Activated CD4-positive, alpha-beta memory T cell treated with anti-CD3 and anti-CD28 coated beads for 36 hours (primary cell): Measurements from ENCODE around the gene B4GALT3. TPM values are rescaled to one million over a fixed set of nuclear protein-coding genes. Genes with fewer than 3 reads are reported as not detected.

Source experiments
- CTCF ChIA-PET: fragments of 350-600 bp; sonication (Branson Sonifier 250); formaldehyde crosslinking; loops from one replicate; lab custom pipeline; 2021; ENCODE audit warnings: antibody characterized with exemption, inconsistent platforms; lab: Charles Lee
- POLR2A ChIA-PET: fragments of 350-600 bp; sonication (Branson Sonifier 250); formaldehyde crosslinking; loops from one replicate; lab custom pipeline; 2021; ENCODE audit warnings: antibody characterized with exemption; lab: Charles Lee
- DNase-seq: peaks from one replicate; pipeline ENCODE4 v3.0.0-alpha.2; 2020
- H3K27ac Mint-ChIP-seq: one replicate; pipeline ENCODE4 v1.8.0; 2021; ENCODE audit warnings: mixed read lengths
- H3K27me3 Mint-ChIP-seq: one replicate; pipeline ENCODE4 v1.8.0; 2021; ENCODE audit warnings: mixed read lengths
- H3K36me3 Mint-ChIP-seq: one replicate; pipeline ENCODE4 v1.8.0; 2021; ENCODE audit warnings: mixed read lengths
- H3K4me1 Mint-ChIP-seq: one replicate; pipeline ENCODE4 v1.8.0; 2021; ENCODE audit warnings: low read depth, mixed read lengths
- H3K4me3 Mint-ChIP-seq: one replicate; pipeline ENCODE4 v1.8.0; 2021; ENCODE audit warnings: mild to moderate bottlenecking, mixed read lengths
- H3K9me3 Mint-ChIP-seq: one replicate; pipeline ENCODE4 v1.8.0; 2021; ENCODE audit warnings: mixed read lengths
- intact Hi-C: fragments of 100-400 bp; cut with micrococcal nuclease; formaldehyde crosslinking; loops from one replicate; pipeline ENCODE4 v1.15.1; 2023
- total RNA-seq, 2 experiments: library from RNA; stranded (reverse); gene quantifications; one replicate each; pipeline ENCODE4 v1.2.3, GENCODE V29; 2021

Gene B4GALT3
- total RNA-seq, 2 experiments from 2014 or later = 46.3 to 50.9 TPM

DNA sequence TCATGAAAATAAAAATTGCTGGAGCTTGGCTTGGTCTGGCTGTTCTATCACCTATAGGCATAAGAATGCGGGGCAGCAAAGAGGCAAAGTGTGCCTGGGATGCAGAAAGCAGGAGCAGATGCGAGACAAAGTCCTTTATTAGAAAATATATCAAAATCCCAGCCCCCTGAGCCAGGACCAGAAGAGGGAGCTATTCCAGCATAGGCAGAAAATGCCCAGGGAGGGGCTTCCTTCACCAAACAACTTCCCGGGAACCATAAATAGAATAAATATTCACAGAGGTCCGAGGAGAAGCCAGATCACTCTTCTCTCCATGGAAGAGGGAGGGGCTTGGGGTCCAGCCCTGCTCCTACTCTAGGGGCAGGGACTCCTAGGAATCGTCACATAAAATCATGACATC lies 6.1 kb downstream of the B4GALT3 start:
- no peaks in the 10 kb centered on the region for H3K9me3 Mint-ChIP-seq
- H3K36me3 Mint-ChIP-seq = peaks cover 25% of the 10 kb centered on the region
- no peak for DNase-seq
- ChIA-PET CTCF (no interaction called here), POLR2A (interaction anchor here (0.5 to 1.7 kb wide), 2 partner anchors 9 to 54 kb away, joined by 3 to 4 read pairs; no protein-coding TSS in a partner anchor)
- peak overlapping the region; percentile 13 for H3K27ac Mint-ChIP-seq
- H3K27me3 Mint-ChIP-seq = no peaks in the 10 kb centered on the region
- no peak overlapping the region for H3K4me3 Mint-ChIP-seq
- peaks cover 36% of the 10 kb centered on the region for H3K4me1 Mint-ChIP-seq
- intact Hi-C loops = no loop called here

DNA sequence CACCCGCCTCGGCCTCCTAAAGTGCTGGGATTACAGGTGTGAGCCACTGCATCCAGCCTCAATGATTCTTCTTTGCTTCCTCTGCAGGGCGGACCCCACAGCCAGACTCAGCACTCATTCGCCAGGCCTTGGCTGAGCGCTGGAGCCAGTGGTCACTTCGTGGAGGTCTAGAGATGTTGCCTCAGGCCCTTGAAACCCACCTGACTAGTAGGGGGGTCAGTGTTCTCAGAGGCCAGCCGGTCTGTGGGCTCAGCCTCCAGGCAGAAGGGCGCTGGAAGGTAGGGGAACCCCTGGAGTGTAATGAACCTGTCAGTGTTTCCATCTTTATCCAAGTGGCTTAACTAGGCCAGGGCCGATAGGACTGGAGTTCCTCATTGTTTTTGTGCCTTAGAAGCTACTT lies 8.4 kb downstream of the B4GALT3 start:
- H3K9me3 Mint-ChIP-seq = no peaks in the 10 kb centered on the region
- H3K27ac Mint-ChIP-seq = no peak overlapping the region
- no peak for DNase-seq
- H3K36me3 Mint-ChIP-seq = peaks cover 20% of the 10 kb centered on the region
- POLR2A ChIA-PET = no interaction called here
- H3K27me3 Mint-ChIP-seq = no peaks in the 10 kb centered on the region
- H3K4me1 Mint-ChIP-seq = peaks cover 30% of the 10 kb centered on the region
- CTCF ChIA-PET = interaction anchor here (1.2 kb wide), 1 partner anchor 57 kb away, joined by 3 read pairs; the partner anchor contains the start of gene TOMM40L
- no peak overlapping the region for H3K4me3 Mint-ChIP-seq
- intact Hi-C loops = loop anchor here (5.0 kb wide), 1 partner anchor 102 kb away; the partner anchor contains the start of gene ARHGAP30

DNA sequence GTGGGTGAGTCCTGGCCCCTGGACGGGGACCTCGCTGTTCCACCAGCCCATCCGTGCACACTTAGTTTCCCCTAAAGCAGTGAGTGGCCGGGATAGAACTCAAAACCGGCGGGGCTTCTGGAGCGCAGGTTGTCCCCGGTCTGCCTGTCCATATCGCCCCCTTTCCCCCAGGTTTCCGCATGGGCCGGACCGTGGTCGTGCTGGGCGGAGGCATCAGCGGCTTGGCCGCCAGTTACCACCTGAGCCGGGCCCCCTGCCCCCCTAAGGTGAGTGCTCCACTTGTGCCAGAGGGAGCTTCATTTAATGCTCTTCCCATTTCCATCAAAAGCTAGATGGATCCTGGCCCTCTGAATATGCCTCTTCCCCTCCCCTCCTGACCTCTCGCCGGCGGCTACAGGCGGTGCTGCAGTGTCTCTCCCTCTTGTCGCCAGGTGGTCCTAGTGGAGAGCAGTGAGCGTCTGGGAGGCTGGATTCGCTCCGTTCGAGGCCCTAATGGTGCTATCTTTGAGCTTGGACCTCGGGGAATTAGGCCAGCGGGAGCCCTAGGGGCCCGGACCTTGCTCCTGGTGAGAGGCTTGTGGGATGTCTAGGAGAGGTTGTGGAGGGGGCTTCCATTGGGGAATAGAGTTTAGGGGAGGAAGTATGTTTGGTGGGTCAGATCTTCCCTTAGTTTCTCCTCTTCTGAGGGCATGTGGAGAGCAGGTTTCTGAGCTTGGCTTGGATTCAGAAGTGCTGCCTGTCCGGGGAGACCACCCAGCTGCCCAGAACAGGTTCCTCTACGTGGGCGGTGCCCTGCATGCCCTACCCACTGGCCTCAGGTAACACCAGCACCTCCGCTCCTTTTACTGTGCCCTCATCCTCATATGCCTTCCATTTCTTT lies 10.4 kb downstream of the B4GALT3 start:
- POLR2A ChIA-PET = interaction anchor here (0.5 to 3.2 kb wide), 12 partner anchors 9 to 122 kb away, joined by 3 to 41 read pairs (median 11); partner anchors contain the start of genes B4GALT3, DEDD, NDUFS2 and NIT1

DNA sequence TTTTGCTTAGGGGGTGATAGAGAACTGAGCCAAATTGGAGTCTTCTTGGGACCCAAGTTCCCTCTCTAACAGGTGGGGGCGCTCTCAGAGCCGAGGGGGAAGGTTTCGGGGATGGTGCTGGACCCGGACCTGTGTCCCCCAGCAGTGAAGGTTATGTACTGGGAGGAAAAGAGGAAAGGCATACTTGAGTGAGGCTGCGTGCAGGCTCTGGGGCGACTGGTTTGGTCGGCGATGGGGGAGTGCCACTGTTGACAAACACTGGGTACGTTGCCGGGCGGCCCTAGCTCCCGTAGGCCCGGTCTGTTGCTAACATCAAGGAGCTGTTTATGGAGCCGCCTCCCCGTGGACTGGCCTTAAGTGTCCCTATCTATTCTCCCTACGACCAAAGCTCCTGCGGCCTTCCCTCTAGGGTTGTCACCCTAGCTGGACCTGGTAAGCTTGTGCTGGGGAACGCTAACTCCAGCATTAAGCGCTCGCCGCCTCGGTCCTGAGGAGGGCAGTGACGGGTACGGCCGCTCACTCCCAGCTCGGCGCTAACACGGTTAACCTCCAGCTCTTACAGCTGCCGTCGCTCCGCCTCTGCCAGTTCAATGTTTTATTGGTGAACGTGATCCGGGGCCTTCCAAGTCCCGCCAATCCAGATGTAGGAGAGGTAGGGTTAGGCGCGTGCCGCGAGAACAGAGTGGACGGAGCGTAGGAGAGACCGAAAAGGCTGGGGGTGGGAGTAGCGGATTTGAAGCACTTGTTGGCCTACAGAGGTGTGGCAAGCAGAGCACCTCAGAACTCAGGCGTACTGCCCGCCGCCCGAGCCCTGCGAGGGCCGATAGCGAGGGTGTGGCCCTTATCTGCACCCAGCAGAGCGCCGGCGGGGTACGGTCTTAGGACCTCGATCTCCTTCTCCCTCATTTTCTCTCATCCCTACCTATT lies 11.3 kb downstream of the B4GALT3 start, which contains the start of gene PPOX:
TSS of gene PPOX (plus strand) at position 685 of the 927 bp plus-strand sequence. CDS start 422 bp downstream, outside the sequence.
- Mint-ChIP-seq H3K36me3 (peaks cover 16% of the 10 kb centered on the region), H3K27ac (peak within 1 kb of the TSS; percentile 93), H3K4me1 (peaks cover 48% of the 10 kb centered on the region), H3K4me3 (peak within 1 kb of the TSS; percentile 86), H3K27me3 (no peaks in the 10 kb centered on the region), H3K9me3 (no peaks in the 10 kb centered on the region)
- ChIA-PET CTCF (interaction anchor here (0.6 to 3.4 kb wide), 26 partner anchors 9 to 571 kb away, joined by 3 to 45 read pairs (median 6); partner anchors contain the start of genes B4GALT3, DEDD, KLHDC9 and NDUFS2), POLR2A (interaction anchor here (0.5 to 3.2 kb wide), 14 partner anchors 10 to 121 kb away, joined by 3 to 41 read pairs (median 8); partner anchors contain the start of genes B4GALT3, DEDD, NDUFS2 and NIT1)
- intact Hi-C loops = loop anchor here (1.0 to 5.0 kb wide), 3 partner anchors 19 to 99 kb away; partner anchors contain the start of gene ARHGAP30
- peak; percentile 97 for DNase-seq

More for the DNA sequence above, 10.4 kb downstream of the B4GALT3 start:
- H3K4me3 Mint-ChIP-seq = peak overlapping the region; percentile 86
- intact Hi-C loops = loop anchor here (1.0 to 5.0 kb wide), 3 partner anchors 18 to 100 kb away; partner anchors contain the start of gene ARHGAP30
- CTCF ChIA-PET = interaction anchor here (1.0 to 3.4 kb wide), 15 partner anchors 8 to 216 kb away, joined by 3 to 45 read pairs (median 12); partner anchors contain the start of genes B4GALT3, DEDD, KLHDC9 and NDUFS2
- peaks cover 39% of the 10 kb centered on the region for H3K4me1 Mint-ChIP-seq
- H3K27ac Mint-ChIP-seq = peak overlapping the region; percentile 93
- no peaks in the 10 kb centered on the region for H3K9me3 Mint-ChIP-seq
- DNase-seq = no peak
- no peaks in the 10 kb centered on the region for H3K27me3 Mint-ChIP-seq
- H3K36me3 Mint-ChIP-seq = peaks cover 17% of the 10 kb centered on the region

DNA sequence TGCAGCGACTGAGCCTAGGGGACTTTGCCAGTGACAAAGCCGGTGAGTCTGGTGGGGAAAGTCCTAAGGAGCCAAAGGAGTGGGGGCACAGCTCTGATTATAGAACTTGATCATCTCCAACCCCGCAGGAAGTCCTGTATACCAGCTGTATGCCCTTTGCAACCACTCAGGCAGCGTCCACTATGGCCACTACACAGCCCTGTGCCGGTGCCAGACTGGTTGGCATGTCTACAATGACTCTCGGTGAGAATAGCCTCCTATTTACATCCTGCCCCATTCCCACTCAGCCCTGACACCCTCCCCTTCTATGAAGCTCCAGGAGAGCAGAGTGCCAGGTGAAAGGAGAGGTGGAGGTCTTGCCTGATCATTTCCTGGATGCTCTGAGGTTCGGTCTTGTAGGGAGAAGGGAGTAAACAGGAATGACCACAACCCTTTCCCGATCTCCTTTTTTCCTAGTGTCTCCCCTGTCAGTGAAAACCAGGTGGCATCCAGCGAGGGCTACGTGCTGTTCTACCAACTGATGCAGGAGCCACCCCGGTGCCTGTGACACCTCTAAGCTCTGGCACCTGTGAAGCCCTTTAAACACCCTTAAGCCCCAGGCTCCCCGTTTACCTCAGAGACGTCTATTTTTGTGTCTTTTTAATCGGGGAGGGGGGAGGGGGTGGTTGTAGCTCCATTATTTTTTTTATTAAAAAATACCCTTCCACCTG lies 12.3 kb downstream of the B4GALT3 start:
- intact Hi-C loops = loop anchor here (5.0 kb wide), 1 partner anchor 98 kb away; the partner anchor contains the start of gene ARHGAP30
- peaks cover 14% of the 10 kb centered on the region for H3K36me3 Mint-ChIP-seq
- CTCF ChIA-PET = interaction anchor here (0.6 to 3.4 kb wide), 20 partner anchors 8 to 572 kb away, joined by 3 to 45 read pairs (median 6); partner anchors contain the start of genes B4GALT3, KLHDC9, NDUFS2 and NIT1
- no peaks in the 10 kb centered on the region for H3K9me3 Mint-ChIP-seq
- peaks cover 57% of the 10 kb centered on the region for H3K4me1 Mint-ChIP-seq
- DNase-seq = no peak
- peak overlapping the region; percentile 20 for H3K4me3 Mint-ChIP-seq
- peak overlapping the region; percentile 61 for H3K27ac Mint-ChIP-seq
- POLR2A ChIA-PET = interaction anchor here (0.6 to 3.2 kb wide), 12 partner anchors 9 to 133 kb away, joined by 3 to 41 read pairs (median 11); partner anchors contain the start of genes B4GALT3, DEDD, NDUFS2 and NIT1
- no peaks in the 10 kb centered on the region for H3K27me3 Mint-ChIP-seq

DNA sequence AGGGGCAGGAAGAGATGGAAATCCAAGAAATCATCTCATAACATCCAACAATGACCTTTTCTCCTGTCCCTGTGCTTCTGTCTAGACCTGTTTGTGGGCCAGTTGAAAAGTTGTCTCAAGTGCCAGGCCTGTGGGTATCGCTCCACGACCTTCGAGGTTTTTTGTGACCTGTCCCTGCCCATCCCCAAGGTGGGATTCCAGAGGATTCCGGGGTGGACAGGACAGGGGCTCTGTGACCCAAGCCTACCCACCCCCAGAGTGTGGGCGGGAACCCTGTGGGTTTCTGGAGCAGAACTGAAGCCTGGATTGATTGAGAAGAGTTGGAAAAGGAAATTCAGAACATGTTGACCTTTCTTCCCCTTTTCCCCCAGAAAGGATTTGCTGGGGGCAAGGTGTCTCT lies 13.5 kb downstream of the B4GALT3 start:
- peaks cover 16% of the 10 kb centered on the region for H3K36me3 Mint-ChIP-seq
- H3K27me3 Mint-ChIP-seq = no peaks in the 10 kb centered on the region
- no peak for DNase-seq
- no peak overlapping the region for H3K4me3 Mint-ChIP-seq
- no peaks in the 10 kb centered on the region for H3K9me3 Mint-ChIP-seq
- intact Hi-C loops = no loop called here
- H3K27ac Mint-ChIP-seq = peak overlapping the region; percentile 16
- peaks cover 64% of the 10 kb centered on the region for H3K4me1 Mint-ChIP-seq
- CTCF ChIA-PET = interaction anchor here (1.0 kb wide), 1 partner anchor 31 kb away, joined by 3 read pairs; the partner anchor contains the start of gene DEDD
- POLR2A ChIA-PET = no interaction called here

DNA sequence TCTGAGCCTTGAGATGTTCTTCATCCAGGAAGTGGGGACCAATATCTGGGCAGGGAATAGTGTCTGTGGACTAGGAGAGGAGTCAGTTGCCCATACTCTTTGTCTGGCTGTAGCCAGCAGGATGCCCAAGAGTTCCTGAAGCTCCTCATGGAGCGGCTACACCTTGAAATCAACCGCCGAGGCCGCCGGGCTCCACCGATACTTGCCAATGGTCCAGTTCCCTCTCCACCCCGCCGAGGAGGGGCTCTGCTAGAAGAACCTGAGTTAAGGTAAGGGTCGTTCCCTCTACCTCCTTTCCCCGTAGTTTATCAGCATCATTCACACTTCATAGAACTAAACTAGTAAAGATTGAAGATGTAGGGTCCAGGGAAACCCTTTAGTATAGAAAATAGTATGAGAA lies 14.5 kb downstream of the B4GALT3 start:
- Mint-ChIP-seq H3K9me3 (no peaks in the 10 kb centered on the region), H3K4me3 (no peak overlapping the region), H3K27me3 (no peaks in the 10 kb centered on the region), H3K36me3 (peaks cover 24% of the 10 kb centered on the region), H3K4me1 (peaks cover 63% of the 10 kb centered on the region), H3K27ac (no peak overlapping the region)
- ChIA-PET POLR2A (interaction anchor here (1.0 kb wide), 1 partner anchor 8 kb away, joined by 4 read pairs; no protein-coding TSS in a partner anchor), CTCF (interaction anchor here (1.4 kb wide), 1 partner anchor 14 kb away, joined by 3 read pairs; the partner anchor contains the start of gene B4GALT3)
- intact Hi-C loops = no loop called here
- DNase-seq = no peak

DNA sequence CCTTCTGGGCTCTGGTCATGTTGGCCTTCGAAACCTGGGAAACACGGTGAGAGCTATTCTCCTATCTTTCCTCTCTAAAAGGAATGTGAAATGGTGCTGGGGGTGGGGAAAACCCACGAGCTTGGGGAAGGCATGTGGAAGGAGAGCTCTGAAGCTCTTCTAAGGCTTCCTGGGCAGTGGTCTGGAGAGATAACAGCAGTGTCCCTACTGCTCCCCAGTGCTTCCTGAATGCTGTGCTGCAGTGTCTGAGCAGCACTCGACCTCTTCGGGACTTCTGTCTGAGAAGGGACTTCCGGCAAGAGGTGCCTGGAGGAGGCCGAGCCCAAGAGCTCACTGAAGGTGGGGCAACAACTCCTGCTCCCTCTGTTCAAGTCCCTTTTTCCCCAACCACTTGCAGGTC lies 15.3 kb downstream of the B4GALT3 start:
- ChIA-PET CTCF (interaction anchor here (1.4 kb wide), 1 partner anchor 15 kb away, joined by 3 read pairs; the partner anchor contains the start of gene B4GALT3), POLR2A (interaction anchor here (1.0 to 1.6 kb wide), 2 partner anchors 9 to 14 kb away, joined by 4 to 5 read pairs; no protein-coding TSS in a partner anchor)
- no peak overlapping the region for H3K27ac Mint-ChIP-seq
- H3K4me1 Mint-ChIP-seq = peaks cover 59% of the 10 kb centered on the region
- intact Hi-C loops = no loop called here
- no peaks in the 10 kb centered on the region for H3K9me3 Mint-ChIP-seq
- H3K4me3 Mint-ChIP-seq = no peak overlapping the region
- H3K27me3 Mint-ChIP-seq = no peaks in the 10 kb centered on the region
- no peak for DNase-seq
- peaks cover 31% of the 10 kb centered on the region for H3K36me3 Mint-ChIP-seq

DNA sequence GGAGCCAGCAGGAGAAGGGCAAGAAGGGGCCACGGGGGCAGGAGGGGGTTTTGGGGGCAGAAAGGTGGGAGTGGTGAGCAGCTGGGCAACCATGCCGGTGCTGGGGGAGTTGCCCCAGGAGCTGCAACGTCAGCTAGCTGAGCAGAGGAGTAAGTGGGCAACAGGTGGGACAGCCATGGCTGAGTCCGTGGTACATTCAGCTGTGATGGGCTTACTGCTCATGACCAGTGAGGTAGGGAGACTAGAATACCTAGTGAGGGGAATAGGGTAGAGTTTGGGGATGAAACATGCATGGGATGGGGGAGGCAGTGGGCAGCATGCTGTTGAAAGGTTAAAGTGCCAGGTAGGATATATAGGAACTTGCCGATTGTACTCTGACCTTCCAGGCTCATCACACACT lies 15.7 kb downstream of the B4GALT3 start:
- POLR2A ChIA-PET = interaction anchor here (1.0 to 1.6 kb wide), 2 partner anchors 9 to 15 kb away, joined by 4 to 5 read pairs; no protein-coding TSS in a partner anchor
- DNase-seq = no peak
- intact Hi-C loops = no loop called here
- Mint-ChIP-seq H3K4me3 (no peak overlapping the region), H3K27ac (no peak overlapping the region), H3K27me3 (no peaks in the 10 kb centered on the region), H3K36me3 (peaks cover 34% of the 10 kb centered on the region), H3K4me1 (peaks cover 57% of the 10 kb centered on the region), H3K9me3 (no peaks in the 10 kb centered on the region)
- CTCF ChIA-PET = no interaction called here

DNA sequence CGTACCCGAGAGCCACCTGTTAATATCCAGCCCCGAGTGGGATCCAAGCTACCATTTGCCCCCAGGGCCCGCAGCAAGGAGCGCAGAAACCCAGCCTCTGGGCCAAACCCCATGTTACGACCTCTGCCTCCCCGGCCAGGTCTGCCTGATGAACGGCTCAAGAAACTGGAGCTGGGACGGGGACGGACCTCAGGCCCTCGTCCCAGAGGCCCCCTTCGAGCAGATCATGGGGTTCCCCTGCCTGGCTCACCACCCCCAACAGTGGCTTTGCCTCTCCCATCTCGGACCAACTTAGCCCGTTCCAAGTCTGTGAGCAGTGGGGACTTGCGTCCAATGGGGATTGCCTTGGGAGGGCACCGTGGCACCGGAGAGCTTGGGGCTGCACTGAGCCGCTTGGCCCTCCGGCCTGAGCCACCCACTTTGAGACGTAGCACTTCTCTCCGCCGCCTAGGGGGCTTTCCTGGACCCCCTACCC lies 16.6 kb downstream of the B4GALT3 start:
- intact Hi-C loops = no loop called here
- no peaks in the 10 kb centered on the region for H3K27me3 Mint-ChIP-seq
- peak overlapping the region; percentile 78 for H3K4me3 Mint-ChIP-seq
- POLR2A ChIA-PET = interaction anchor here (1.6 kb wide), 1 partner anchor 16 kb away, joined by 5 read pairs; no protein-coding TSS in a partner anchor
- no peak overlapping the region for H3K27ac Mint-ChIP-seq
- CTCF ChIA-PET = no interaction called here
- H3K4me1 Mint-ChIP-seq = peaks cover 54% of the 10 kb centered on the region
- DNase-seq = no peak
- no peaks in the 10 kb centered on the region for H3K9me3 Mint-ChIP-seq
- peaks cover 34% of the 10 kb centered on the region for H3K36me3 Mint-ChIP-seq
